Endodermal cell (in vitro differentiated cells): Measurements from ENCODE around the gene CRYL1. TPM values are rescaled to one million over a fixed set of nuclear protein-coding genes. Genes with fewer than 3 reads are reported as not detected.

Source experiments
- DNase-seq: peaks from one replicate; pipeline ENCODE4 v3.0.0-alpha.2; 2017
- H3K27ac ChIP-seq: 2 replicates; pipeline ENCODE4 v1.5.1; 2013; ENCODE audit warnings: mild to moderate bottlenecking, low read depth, low read length, moderate library complexity
- H3K27me3 ChIP-seq: 2 replicates; pipeline ENCODE4 v1.6.1; 2013; ENCODE audit warnings: mild to moderate bottlenecking, low read length, moderate library complexity; ENCODE audit not compliant: insufficient read depth, control insufficient read depth, poor library complexity, severe bottlenecking
- H3K36me3 ChIP-seq: 2 replicates; pipeline ENCODE4 v1.7.0; 2013; ENCODE audit warnings: mild to moderate bottlenecking, low read length, moderate library complexity; ENCODE audit not compliant: control insufficient read depth, insufficient read depth
- H3K4me1 ChIP-seq: one replicate; pipeline ENCODE4 v1.7.0; 2013; ENCODE audit warnings: low read length; ENCODE audit not compliant: control insufficient read depth, insufficient read depth
- H3K4me3 ChIP-seq: 2 replicates; pipeline ENCODE4 v1.5.1; 2013; ENCODE audit warnings: mild to moderate bottlenecking, low read length, moderate library complexity
- H3K9ac ChIP-seq: 2 replicates; pipeline ENCODE4 v1.6.1; 2013; ENCODE audit warnings: mild to moderate bottlenecking, low read length, moderate library complexity; ENCODE audit not compliant: poor library complexity, severe bottlenecking; ENCODE audit errors: extremely low read depth
- H3K9me3 ChIP-seq: 2 replicates; pipeline ENCODE4 v1.6.1; 2013; ENCODE audit warnings: mild to moderate bottlenecking, low read length, moderate library complexity; ENCODE audit not compliant: control insufficient read depth
- H3K27ac Mint-ChIP-seq: 2 replicates; pipeline ENCODE4 v1.8.0; 2020; ENCODE audit warnings: mixed read lengths
- H3K27me3 Mint-ChIP-seq: 2 replicates; pipeline ENCODE4 v1.8.0; 2021; ENCODE audit warnings: mild to moderate bottlenecking, mixed read lengths; ENCODE audit not compliant: insufficient read depth
- H3K36me3 Mint-ChIP-seq: 2 replicates; pipeline ENCODE4 v1.8.0; 2020; ENCODE audit warnings: low read depth, mixed read lengths
- H3K4me1 Mint-ChIP-seq: 2 replicates; pipeline ENCODE4 v1.8.0; 2020; ENCODE audit warnings: mixed read lengths
- H3K4me3 Mint-ChIP-seq: 2 replicates; pipeline ENCODE4 v1.8.0; 2020; ENCODE audit warnings: mild to moderate bottlenecking, moderate library complexity, mixed read lengths
- H3K9me3 Mint-ChIP-seq: 2 replicates; pipeline ENCODE4 v1.8.0; 2020; ENCODE audit warnings: mild to moderate bottlenecking, mixed read lengths
- WGBS, 2 experiments: methylation state at CpG; one replicate each; pipeline versions ENCODE4 v1.1.5 to v1.1.7; 2013; ENCODE audit warnings: missing lambda C conversion rate in 2 of 2, mixed read lengths in 1 of 2; ENCODE audit not compliant: insufficient coverage in 1 of 2, insufficient read length in 1 of 2; 5-methylcytosine and 5-hydroxymethylcytosine counted together
- total RNA-seq, 2 donors: library from RNA; stranded (reverse); fragmentation: NEBNext Ultra II Directional in 1 of 2; extraction: Animal tissue kit (Norgen Biotek cat#: 25700) in 1 of 2; gene quantifications; 2 replicates in 1 of 2; 3 replicates in 1 of 2; pipeline ENCODE4 v1.2.1, GENCODE V29; 2021
- TF ChIP-seq, protein P1 (sequence below): fragments of 200-600 bp; sonication (generic); conservative IDR thresholded peaks from 2 replicates; pipeline ENCODE4 v1.5.0; 2021; ENCODE audit warnings: antibody characterized with exemption, mild to moderate bottlenecking

The CRYL1 gene
- total RNA-seq, 2 donors from 2014 or later: 1.7 to 4.1 TPM

DNA sequence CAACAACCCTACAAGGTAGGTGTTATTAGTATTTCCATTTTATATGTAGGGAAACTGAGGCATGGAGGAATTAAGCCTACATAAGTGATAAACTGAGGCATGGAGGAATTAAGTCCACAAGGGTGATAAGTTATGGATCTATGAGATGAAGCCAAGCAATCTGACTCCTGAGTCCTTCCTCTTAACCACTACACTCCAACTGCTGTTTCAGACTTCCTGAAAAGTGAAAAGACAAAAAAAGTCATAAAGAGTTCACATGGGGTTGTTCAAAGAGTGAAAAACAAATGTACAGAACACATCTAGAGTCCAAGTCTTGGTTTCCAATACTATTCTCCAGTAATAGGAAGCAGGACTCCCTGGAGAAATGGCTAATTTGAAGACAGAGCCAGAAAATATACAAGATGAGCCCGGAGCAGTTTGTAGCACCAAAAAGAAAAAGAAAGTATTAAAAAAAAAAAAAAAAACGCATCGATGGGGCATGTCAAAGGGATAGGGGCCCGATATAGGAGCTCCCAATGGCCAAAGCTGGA lies 12.1 kb downstream of the CRYL1 start:
- no peak overlapping the region for H3K9ac ChIP-seq
- no peak overlapping the region for H3K27ac ChIP-seq
- H3K27me3 Mint-ChIP-seq: peaks cover 4% of the 10 kb centered on the region
- no peaks in the 10 kb centered on the region for H3K36me3 Mint-ChIP-seq
- H3K9me3 Mint-ChIP-seq: no peaks in the 10 kb centered on the region
- H3K4me3 Mint-ChIP-seq: no peak overlapping the region
- H3K36me3 ChIP-seq: no peaks in the 10 kb centered on the region
- no peaks in the 10 kb centered on the region for H3K9me3 ChIP-seq
- TF ChIP-seq, protein P1, sequence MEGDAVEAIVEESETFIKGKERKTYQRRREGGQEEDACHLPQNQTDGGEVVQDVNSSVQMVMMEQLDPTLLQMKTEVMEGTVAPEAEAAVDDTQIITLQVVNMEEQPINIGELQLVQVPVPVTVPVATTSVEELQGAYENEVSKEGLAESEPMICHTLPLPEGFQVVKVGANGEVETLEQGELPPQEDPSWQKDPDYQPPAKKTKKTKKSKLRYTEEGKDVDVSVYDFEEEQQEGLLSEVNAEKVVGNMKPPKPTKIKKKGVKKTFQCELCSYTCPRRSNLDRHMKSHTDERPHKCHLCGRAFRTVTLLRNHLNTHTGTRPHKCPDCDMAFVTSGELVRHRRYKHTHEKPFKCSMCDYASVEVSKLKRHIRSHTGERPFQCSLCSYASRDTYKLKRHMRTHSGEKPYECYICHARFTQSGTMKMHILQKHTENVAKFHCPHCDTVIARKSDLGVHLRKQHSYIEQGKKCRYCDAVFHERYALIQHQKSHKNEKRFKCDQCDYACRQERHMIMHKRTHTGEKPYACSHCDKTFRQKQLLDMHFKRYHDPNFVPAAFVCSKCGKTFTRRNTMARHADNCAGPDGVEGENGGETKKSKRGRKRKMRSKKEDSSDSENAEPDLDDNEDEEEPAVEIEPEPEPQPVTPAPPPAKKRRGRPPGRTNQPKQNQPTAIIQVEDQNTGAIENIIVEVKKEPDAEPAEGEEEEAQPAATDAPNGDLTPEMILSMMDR: no peak
- no peaks in the 10 kb centered on the region for H3K27me3 ChIP-seq
- no peaks in the 10 kb centered on the region for H3K4me1 ChIP-seq
- H3K4me3 ChIP-seq: no peak overlapping the region
- peaks cover 12% of the 10 kb centered on the region for H3K4me1 Mint-ChIP-seq
- WGBS, 2 experiments: 94% methylated on average over 2 of the region's 4 CpGs; no CpG with 5 or more reads in 1 of the 2 experiments
- DNase-seq: no peak
- H3K27ac Mint-ChIP-seq: no peak overlapping the region

DNA sequence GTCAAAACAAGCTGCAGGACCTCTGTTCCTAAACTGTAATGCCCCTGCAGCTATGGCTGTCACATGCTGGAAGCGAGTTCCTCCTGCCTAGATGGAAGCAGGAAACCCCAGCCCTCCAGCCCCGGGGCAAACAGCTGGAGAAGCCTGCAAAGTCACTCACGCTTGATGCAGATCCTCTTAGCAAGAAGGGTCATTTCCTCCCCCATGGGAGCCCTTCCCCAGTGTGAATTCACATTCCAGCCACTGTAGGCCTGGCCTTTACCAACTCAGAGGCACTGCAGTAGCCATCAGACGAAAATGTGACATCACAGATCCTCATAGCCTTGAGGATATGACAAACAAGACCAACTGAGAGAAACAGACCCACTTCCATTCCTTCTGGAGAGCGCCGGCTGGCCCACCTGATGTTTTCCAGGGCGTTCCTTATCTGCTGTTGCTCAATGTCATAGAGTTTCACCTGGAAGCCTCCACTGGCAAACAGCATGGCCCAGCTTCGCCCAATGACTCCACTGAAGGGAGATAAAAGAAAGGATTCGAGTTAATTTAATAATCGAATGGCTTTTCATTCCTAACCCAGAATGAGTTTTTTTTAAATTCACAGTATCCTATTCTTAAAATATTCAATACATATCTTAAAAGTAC lies 13.5 kb downstream of the CRYL1 start:
- Histone ChIP-seq H3K9ac (no peak overlapping the region), H3K36me3 (no peaks in the 10 kb centered on the region), H3K4me3 (no peak overlapping the region), H3K9me3 (no peaks in the 10 kb centered on the region), H3K27me3 (no peaks in the 10 kb centered on the region), H3K27ac (no peak overlapping the region), H3K4me1 (no peaks in the 10 kb centered on the region)
- Mint-ChIP-seq H3K36me3 (no peaks in the 10 kb centered on the region), H3K4me3 (no peak overlapping the region), H3K27ac (peak overlapping the region; percentile 68), H3K27me3 (no peaks in the 10 kb centered on the region), H3K4me1 (peaks cover 12% of the 10 kb centered on the region), H3K9me3 (no peaks in the 10 kb centered on the region)
- DNase-seq: peak; percentile 88
- TF ChIP-seq, protein P1: peak; percentile 56
- 62 to 73% methylated on average over 9 to 10 of the region's 10 CpGs for WGBS, 2 experiments

DNA sequence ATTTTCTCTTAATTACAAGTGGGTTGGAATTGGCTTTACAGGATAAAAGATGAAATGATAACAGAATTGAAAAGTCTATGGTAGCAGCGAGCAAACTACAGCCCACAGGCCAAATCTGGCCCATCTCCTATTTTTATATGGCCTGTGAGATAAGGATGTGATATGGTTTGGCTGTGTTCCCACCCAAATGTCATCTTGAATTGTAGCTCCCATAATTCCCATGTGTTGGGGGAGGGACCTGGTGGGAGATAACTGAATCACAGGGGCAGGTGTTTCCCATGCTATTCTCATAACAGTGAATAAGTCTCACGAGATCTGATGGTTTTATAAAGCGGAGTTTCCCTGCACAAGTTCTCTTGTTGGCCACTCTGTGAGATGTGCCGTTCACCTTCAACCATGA lies 19.0 kb downstream of the CRYL1 start:
- Histone ChIP-seq H3K4me1 (no peaks in the 10 kb centered on the region), H3K4me3 (no peak overlapping the region), H3K9ac (no peak overlapping the region), H3K27me3 (no peaks in the 10 kb centered on the region), H3K27ac (no peak overlapping the region), H3K9me3 (no peaks in the 10 kb centered on the region), H3K36me3 (no peaks in the 10 kb centered on the region)
- Mint-ChIP-seq H3K4me3 (no peak overlapping the region), H3K27me3 (no peaks in the 10 kb centered on the region), H3K27ac (no peak overlapping the region), H3K9me3 (no peaks in the 10 kb centered on the region), H3K4me1 (peaks cover 2% of the 10 kb centered on the region), H3K36me3 (no peaks in the 10 kb centered on the region)
- no peak for DNase-seq
- WGBS, 2 experiments: 93 to 97% methylated on average over 3 to 4 of the region's 4 CpGs
- TF ChIP-seq, protein P1: no peak
